Fibroblast of the aortic adventitia (primary cell): Measurements from ENCODE around the gene SCG3. TPM values are rescaled to one million over a fixed set of nuclear protein-coding genes. Genes with fewer than 3 reads are reported as not detected.

ENCODE experiments used
- DNase-seq: peaks from one replicate; pipeline ENCODE4 v3.0.0-alpha.2; 2010; ENCODE audit warnings: low read depth
- H3K4me3 ChIP-seq: 2 replicates; pipeline ENCODE4 v1.5.1; 2011; ENCODE audit warnings: low read depth, mild to moderate bottlenecking, control low read depth, low read length, moderate library complexity
- total RNA-seq: library from RNA; depleted of rRNA; stranded (reverse); fragments of >200 nt; gene quantifications from 2 replicates; pipeline ENCODE4 v1.2.3, GENCODE V29; 2012; ENCODE audit warnings: low replicate concordance
- TF ChIP-seq, protein P1 (sequence below): IDR thresholded peaks from 2 replicates; pipeline ENCODE4 v1.5.1; 2011; ENCODE audit warnings: mild to moderate bottlenecking, low read length, control low read depth, inconsistent platforms; ENCODE audit not compliant: insufficient read depth

The SCG3 gene
- total RNA-seq, 1 donor, result not detected

DNA sequence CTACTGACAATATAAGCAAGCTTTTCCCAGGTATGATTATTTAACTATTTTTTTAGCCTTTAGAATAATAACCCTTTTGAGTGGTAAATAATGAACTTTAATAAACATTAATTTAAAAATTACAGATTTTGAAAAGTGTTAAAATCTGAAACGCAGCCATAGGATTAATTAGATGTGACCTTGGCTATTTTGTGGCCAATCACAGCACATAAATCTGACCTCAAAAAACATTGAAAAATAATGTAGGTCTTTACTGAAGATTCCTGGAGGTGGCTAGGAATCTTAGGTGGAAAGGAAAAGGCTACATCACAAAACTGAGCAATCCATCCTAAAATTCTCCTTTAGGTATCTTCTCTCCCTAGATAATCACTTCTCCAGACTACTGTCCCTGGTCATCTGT, 18.1 kb downstream of the SCG3 start:
- TF ChIP-seq, protein P1, sequence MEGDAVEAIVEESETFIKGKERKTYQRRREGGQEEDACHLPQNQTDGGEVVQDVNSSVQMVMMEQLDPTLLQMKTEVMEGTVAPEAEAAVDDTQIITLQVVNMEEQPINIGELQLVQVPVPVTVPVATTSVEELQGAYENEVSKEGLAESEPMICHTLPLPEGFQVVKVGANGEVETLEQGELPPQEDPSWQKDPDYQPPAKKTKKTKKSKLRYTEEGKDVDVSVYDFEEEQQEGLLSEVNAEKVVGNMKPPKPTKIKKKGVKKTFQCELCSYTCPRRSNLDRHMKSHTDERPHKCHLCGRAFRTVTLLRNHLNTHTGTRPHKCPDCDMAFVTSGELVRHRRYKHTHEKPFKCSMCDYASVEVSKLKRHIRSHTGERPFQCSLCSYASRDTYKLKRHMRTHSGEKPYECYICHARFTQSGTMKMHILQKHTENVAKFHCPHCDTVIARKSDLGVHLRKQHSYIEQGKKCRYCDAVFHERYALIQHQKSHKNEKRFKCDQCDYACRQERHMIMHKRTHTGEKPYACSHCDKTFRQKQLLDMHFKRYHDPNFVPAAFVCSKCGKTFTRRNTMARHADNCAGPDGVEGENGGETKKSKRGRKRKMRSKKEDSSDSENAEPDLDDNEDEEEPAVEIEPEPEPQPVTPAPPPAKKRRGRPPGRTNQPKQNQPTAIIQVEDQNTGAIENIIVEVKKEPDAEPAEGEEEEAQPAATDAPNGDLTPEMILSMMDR, result no peak
- no peak overlapping the region for H3K4me3 ChIP-seq
- no peak for DNase-seq

DNA sequence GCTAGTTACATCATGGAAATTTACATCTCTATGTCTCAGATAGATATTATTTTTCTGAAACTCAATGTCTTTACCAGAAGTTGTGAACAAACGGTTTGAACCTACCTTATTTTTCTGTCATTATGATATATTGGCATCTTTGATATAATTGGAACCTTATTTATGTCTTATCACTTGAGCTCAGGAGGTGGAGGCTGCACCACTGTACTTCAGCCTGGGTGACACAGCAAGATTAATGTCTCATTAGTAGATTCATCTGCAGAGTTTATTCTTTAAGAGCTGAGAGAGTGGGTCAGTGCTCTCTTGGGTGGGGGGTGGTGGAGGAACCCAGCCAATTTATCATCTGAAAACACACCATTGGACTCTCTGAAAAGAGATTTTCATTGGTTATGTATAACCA, 21.4 kb downstream of the SCG3 start:
- H3K4me3 ChIP-seq, result no peak overlapping the region
- no peak for DNase-seq
- TF ChIP-seq, protein P1, result no peak

DNA sequence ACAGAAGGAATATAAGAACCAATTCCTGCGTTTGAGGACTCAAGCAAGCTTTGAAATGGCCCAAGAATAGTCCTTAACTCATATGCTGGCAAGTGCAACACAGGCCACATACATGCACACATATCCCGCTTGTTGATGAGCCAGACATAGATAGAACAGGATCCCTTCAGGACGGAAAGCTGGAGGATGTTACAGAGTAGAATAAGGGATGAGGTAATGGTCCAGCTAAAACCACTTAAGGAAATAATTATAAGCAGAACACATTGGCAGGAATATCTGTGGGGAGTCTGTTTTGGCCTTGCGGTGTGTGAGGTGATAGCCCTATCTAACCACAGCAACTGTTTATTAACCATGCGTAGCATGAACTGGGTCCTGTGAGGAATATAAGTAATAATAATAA, 25.0 kb downstream of the SCG3 start:
- peak; percentile 28 for DNase-seq
- TF ChIP-seq, protein P1, result no peak

DNA sequence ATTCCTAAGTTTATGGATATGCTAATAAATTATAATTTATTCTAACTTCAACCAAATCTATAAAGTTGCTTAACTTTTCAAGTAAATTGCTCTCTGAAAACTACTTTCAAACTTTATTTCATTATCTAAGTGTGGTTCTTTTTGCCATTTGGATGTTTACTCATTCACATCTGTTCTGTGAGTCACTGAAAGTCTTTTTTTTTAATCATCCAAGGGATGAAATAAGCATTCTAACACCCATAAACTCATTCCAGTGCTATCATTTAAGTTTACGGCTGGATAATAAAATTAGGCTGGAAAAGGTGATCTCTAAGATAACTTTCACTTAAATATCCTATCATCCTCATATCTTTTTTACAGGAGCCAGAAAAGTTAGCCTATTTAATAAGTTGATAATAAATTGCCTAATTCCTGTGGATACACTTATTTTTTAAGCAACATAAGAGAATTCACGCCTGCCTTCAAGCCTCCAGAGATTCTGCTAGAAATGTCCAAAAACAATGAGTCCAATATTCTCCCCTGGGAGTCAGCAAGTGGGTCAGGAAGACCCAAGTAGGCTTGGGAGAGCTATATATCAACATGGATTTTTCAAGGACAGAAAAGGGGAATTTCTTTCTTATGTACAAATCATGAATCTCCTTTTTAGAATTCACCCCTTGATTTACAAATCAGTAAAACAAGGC, 25.8 kb downstream of the SCG3 start:
- H3K4me3 ChIP-seq, result no peak overlapping the region
- DNase-seq, result no peak
- TF ChIP-seq, protein P1, result no peak

More for the DNA sequence above, 25.0 kb downstream of the SCG3 start:
- H3K4me3 ChIP-seq, result no peak overlapping the region

DNA sequence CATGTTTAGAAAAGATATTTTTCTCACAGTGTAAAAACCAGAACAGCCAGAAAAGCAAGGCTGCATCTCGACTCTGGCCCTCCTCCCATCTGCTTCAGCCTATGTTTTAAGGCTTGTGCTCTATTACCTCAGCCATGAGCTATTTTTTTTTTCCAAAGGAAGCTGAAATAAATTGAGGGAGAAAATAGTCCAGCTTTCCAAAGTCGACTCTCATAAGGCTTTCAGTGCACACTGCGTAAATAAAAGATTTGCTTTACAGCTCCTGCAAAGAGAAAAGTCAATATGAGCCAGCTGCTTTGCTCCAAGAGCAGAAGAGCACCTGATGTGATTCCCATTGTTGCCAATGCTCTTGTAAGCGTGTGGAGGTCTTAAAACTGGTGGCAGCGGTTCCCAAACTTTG, 26.7 kb downstream of the SCG3 start:
- peak; percentile 10 for DNase-seq
- TF ChIP-seq, protein P1, result no peak

DNA sequence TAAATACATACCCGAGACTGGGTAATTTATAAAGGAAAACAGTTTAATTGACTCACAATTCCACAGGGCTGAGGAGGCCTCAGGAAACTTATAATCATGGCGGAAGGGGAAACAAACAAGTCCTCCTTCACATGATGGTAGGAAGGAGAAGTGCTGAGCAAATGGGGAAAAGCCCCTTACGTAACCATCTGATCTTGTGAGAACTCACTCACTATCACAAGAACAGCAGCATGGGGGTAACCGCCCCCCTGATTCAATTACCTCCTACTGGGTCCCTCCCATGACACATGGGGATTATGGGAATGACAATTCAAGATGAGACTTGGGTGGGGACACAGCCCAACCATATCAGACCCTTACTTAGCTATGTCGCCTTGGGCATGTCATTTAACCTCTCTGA, 27.7 kb downstream of the SCG3 start:
- DNase-seq, result no peak
- TF ChIP-seq, protein P1, result no peak
- no peak overlapping the region for H3K4me3 ChIP-seq

More for the DNA sequence above, 26.7 kb downstream of the SCG3 start:
- no peak overlapping the region for H3K4me3 ChIP-seq

DNA sequence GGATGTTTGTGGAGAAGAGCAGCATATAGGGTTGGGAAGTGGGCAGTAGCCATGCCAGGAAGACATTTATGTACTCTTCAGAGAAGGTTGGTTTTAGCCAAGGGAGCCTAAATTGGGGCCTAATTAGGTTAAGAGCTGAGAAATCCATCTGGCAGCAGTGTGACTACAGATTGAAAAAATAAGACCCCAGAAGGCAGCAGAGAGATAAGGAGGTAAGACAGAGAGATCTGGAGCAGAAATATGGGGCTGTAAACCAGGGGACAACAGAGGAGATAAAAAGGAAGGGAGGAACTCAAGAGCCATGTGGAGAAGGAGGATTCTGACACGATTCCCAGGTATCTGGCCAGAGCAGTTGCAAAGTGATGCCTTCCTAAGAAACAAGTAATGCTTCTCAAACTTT, 32.9 kb downstream of the SCG3 start:
- no peak overlapping the region for H3K4me3 ChIP-seq
- TF ChIP-seq, protein P1, result no peak
- DNase-seq, result no peak
